GM23338 (cell line): ENCODE measurements around the gene FHDC1. TPM values are rescaled to one million over a fixed set of nuclear protein-coding genes. Genes with fewer than 3 reads are reported as not detected.

ENCODE experiments used
- ATAC-seq: fragments of 200-7000 bp; cut with Tn5 transposase; 3 replicates; pipeline ENCODE4 v1.9.1; 2020
- DNase-seq: peaks from one replicate; pipeline ENCODE4 v3.0.0-alpha.2; 2015; ENCODE audit warnings: low spot score
- H2AFZ ChIP-seq: fragments of 200-600 bp; sonication (generic); 2 replicates; pipeline ENCODE4 v1.8.0; 2016; ENCODE audit warnings: antibody characterized with exemption, mild to moderate bottlenecking, moderate library complexity
- H3F3A ChIP-seq: fragments of 200-600 bp; sonication (generic); replicated peaks from 2 replicates; pipeline ENCODE4 v1.8.0; 2017; ENCODE audit warnings: antibody characterized with exemption, mixed run types, low read depth
- H3K27ac ChIP-seq: fragments of 200-600 bp; sonication (generic); 2 replicates; pipeline ENCODE4 v1.6.1; 2016; ENCODE audit warnings: low read depth
- H3K27me3 ChIP-seq: fragments of 200-600 bp; sonication (generic); 2 replicates; pipeline ENCODE4 v1.8.0; 2016; ENCODE audit warnings: mild to moderate bottlenecking, mixed run types, moderate library complexity; ENCODE audit not compliant: insufficient read depth
- H3K36me3 ChIP-seq: fragments of 200-600 bp; sonication (generic); 2 replicates; pipeline ENCODE4 v1.8.0; 2016; ENCODE audit warnings: mild to moderate bottlenecking; ENCODE audit not compliant: insufficient read depth
- H3K4me1 ChIP-seq: fragments of 200-600 bp; sonication (generic); 2 replicates; pipeline ENCODE4 v1.8.0; 2016; ENCODE audit warnings: mild to moderate bottlenecking, moderate library complexity; ENCODE audit not compliant: insufficient read depth
- H3K4me2 ChIP-seq: fragments of 200-600 bp; sonication (generic); 2 replicates; pipeline ENCODE4 v1.7.1; 2017; ENCODE audit warnings: mixed run types
- H3K4me3 ChIP-seq: fragments of 200-600 bp; sonication (generic); 2 replicates; pipeline ENCODE4 v1.6.1; 2016; ENCODE audit warnings: mixed run types
- H3K79me2 ChIP-seq: fragments of 200-600 bp; sonication (generic); replicated peaks from 2 replicates; pipeline ENCODE4 v1.8.0; 2017; ENCODE audit warnings: mild to moderate bottlenecking; ENCODE audit not compliant: insufficient read depth
- H3K9me2 ChIP-seq: fragments of 200-600 bp; sonication (generic); 2 replicates; pipeline ENCODE4 v1.8.0; 2017; ENCODE audit not compliant: insufficient read depth
- H4K20me1 ChIP-seq: fragments of 200-600 bp; sonication (generic); replicated peaks from 2 replicates; pipeline ENCODE4 v1.8.0; 2017; ENCODE audit warnings: mild to moderate bottlenecking; ENCODE audit not compliant: insufficient read depth
- H3K27ac Mint-ChIP-seq: 2 replicates; pipeline ENCODE4 v1.8.0; 2020; ENCODE audit warnings: inconsistent platforms, mild to moderate bottlenecking, moderate library complexity, mixed read lengths
- H3K27me3 Mint-ChIP-seq: 3 replicates; pipeline ENCODE4 v1.8.0; 2022; ENCODE audit warnings: low read depth, mild to moderate bottlenecking, moderate library complexity, mixed read lengths, inconsistent platforms; ENCODE audit not compliant: insufficient read depth, poor library complexity
- H3K36me3 Mint-ChIP-seq: 3 replicates; pipeline ENCODE4 v1.8.0; 2021; ENCODE audit warnings: low read depth, mild to moderate bottlenecking, inconsistent platforms, moderate library complexity, mixed read lengths
- H3K4me1 Mint-ChIP-seq: 3 replicates; pipeline ENCODE4 v1.8.0; 2020; ENCODE audit warnings: mild to moderate bottlenecking, inconsistent platforms, mixed read lengths
- H3K4me3 Mint-ChIP-seq: 3 replicates; pipeline ENCODE4 v1.8.0; 2021; ENCODE audit warnings: moderate library complexity, mild to moderate bottlenecking, inconsistent platforms, mixed read lengths
- H3K9me3 Mint-ChIP-seq: 3 replicates; pipeline ENCODE4 v1.8.0; 2020; ENCODE audit warnings: moderate library complexity, mild to moderate bottlenecking, inconsistent platforms, mixed read lengths
- CREB1 ChIP-seq: fragments of 250-450 bp; sonication (Bioruptor Pico); IDR thresholded peaks from 2 replicates; pipeline ENCODE4 v1.5.0; 2020; ENCODE audit warnings: low read depth, mild to moderate bottlenecking, moderate library complexity
- EZH2phosphoT487 ChIP-seq: fragments of 200-600 bp; sonication (generic); IDR thresholded peaks from one replicate; pipeline ENCODE4 v1.8.1; 2018; ENCODE audit warnings: antibody characterized with exemption; ENCODE audit not compliant: unreplicated experiment
- JUNB ChIP-seq: IDR thresholded peaks from one replicate; pipeline ENCODE4 v1.6.1; 2016; ENCODE audit warnings: antibody characterized with exemption; ENCODE audit not compliant: unreplicated experiment
- POLR2AphosphoS5 ChIP-seq: IDR thresholded peaks from 2 replicates; pipeline ENCODE4 v1.6.1; 2016; ENCODE audit warnings: antibody characterized with exemption, low read depth
- STAT1 ChIP-seq: IDR thresholded peaks from one replicate; pipeline ENCODE4 v1.6.1; 2016; ENCODE audit warnings: antibody characterized with exemption; ENCODE audit not compliant: unreplicated experiment
- ZNF114 ChIP-seq: fragments of 250-450 bp; sonication (Bioruptor Pico); IDR thresholded peaks from 2 replicates; pipeline ENCODE4 v1.5.0; 2020; ENCODE audit warnings: mild to moderate bottlenecking, moderate library complexity
- ZNF331 ChIP-seq: fragments of 250-450 bp; sonication (Bioruptor Pico); IDR thresholded peaks from 2 replicates; pipeline ENCODE4 v1.5.0; 2020; ENCODE audit warnings: low read depth, mild to moderate bottlenecking, moderate library complexity
- long read RNA-seq: library from polyadenylated mRNA; unstranded; transcript quantifications from one replicate; pipeline ENCODE4 v2.0.0, GENCODE V29; 2020; ENCODE audit not compliant: unreplicated experiment
- polyA plus RNA-seq: library from polyadenylated mRNA; unstranded; fragments of >200 nt; fragmentation: Nextera tagmentation; extraction: Ambion mirVana; gene quantifications from 2 replicates; pipeline ENCODE4 v1.2.1, GENCODE V29; 2016
- total RNA-seq: library from RNA; depleted of rRNA; stranded (reverse); fragments of >200 nt; shearing (Covaris generic); gene quantifications from 2 replicates; pipeline ENCODE4 v1.2.3, GENCODE V29; 2014; rRNA removed
- TF ChIP-seq, protein P1 (sequence below): IDR thresholded peaks from 2 replicates; pipeline ENCODE4 v1.6.1; 2016; ENCODE audit warnings: antibody characterized with exemption
- TF ChIP-seq, protein P2 (sequence below), 2 experiments: fragments of 200-600 bp in 1 of 2; sonication (generic) in 1 of 2; conservative IDR thresholded peaks; 2 replicates each; pipeline versions ENCODE4 v1.5.1 to v1.6.1; 2016 to 2017; ENCODE audit warnings: antibody characterized with exemption in 2 of 2, low read depth in 2 of 2, mild to moderate bottlenecking in 2 of 2, moderate library complexity in 1 of 2

FHDC1 gene, protein sequence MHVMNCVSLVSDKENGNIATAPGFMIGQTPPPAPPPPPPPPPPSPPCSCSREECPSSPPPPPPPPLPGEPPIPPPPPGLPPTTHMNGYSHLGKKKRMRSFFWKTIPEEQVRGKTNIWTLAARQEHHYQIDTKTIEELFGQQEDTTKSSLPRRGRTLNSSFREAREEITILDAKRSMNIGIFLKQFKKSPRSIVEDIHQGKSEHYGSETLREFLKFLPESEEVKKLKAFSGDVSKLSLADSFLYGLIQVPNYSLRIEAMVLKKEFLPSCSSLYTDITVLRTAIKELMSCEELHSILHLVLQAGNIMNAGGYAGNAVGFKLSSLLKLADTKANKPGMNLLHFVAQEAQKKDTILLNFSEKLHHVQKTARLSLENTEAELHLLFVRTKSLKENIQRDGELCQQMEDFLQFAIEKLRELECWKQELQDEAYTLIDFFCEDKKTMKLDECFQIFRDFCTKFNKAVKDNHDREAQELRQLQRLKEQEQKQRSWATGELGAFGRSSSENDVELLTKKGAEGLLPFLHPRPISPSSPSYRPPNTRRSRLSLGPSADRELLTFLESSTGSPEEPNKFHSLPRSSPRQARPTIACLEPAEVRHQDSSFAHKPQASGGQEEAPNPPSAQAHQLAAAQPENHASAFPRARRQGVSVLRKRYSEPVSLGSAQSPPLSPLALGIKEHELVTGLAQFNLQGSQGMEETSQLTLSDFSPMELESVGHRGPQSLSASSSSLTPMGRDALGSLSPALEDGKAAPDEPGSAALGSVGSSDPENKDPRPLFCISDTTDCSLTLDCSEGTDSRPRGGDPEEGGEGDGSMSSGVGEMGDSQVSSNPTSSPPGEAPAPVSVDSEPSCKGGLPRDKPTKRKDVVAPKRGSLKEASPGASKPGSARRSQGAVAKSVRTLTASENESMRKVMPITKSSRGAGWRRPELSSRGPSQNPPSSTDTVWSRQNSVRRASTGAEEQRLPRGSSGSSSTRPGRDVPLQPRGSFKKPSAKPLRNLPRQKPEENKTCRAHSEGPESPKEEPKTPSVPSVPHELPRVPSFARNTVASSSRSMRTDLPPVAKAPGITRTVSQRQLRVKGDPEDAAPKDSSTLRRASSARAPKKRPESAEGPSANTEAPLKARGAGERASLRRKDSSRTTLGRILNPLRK
- total RNA-seq (21.6 and 22.8 TPM in 2 replicates), polyA plus RNA-seq (9.1 and 9.5 TPM in 2 replicates)
- long read RNA-seq, partial matches to known transcripts = 0 of 2 reads
- long read RNA-seq, other reads (novel, unspliced or antisense) = 2 of 2 reads

DNA sequence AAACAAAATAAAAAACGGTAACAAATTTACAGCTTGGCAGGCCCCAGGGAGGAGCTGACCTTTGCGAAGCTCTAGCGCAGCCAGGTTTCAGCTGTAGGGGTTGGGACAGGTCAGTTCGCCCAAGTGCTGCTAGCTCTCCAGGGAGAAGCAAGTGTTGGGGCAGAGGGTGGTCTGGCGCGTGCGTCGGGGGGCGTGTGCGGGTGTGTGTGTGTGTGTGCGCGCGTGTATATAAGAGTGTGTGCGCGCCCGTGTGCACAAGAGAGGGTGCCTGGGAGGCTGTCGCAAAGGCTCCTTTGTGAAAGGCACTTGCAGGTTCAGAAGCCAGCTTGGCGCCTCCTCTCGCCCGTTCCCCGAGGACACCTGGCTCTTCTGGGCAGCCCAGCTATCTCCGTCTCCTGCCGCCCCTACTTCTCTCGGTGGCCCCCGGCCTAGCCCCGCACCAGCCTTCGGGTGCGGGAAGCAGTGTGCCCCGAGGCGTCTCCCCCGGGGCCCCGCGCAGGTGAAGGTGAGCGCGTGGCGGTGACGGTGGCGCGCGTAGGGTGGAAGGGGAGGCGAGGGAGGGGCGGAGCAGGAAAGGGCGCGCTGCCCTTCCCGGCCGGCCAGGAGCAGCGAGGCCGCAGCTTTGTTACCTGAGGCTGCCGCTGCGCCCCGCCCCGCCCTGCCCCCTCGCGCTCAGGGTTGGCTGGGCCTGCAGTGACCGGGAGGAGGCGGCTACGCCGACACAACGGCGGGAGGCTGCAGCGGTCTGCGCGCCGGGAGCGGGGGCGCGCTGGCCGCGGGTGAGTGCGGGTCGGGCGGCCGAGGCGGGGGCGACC lies at the start of gene FHDC1:
Gene FHDC1, plus strand, starts transcription at position 693 of the 815 bp plus-strand sequence. CDS start 6,735 bp downstream, outside the sequence.
- peaks cover 8% of the 10 kb centered on the region; the same call in 1 of the 2 replicates for H3F3A ChIP-seq
- peak within 1 kb of the TSS; percentile 79 for H2AFZ ChIP-seq
- peak within 1 kb of the TSS; percentile 93 for H3K4me3 Mint-ChIP-seq
- peak within 1 kb of the TSS; percentile 92 for H3K27ac Mint-ChIP-seq
- peaks cover 49% of the 10 kb centered on the region for H3K4me1 Mint-ChIP-seq
- peaks cover 35% of the 10 kb centered on the region for H3K27me3 Mint-ChIP-seq
- no peaks in the 10 kb centered on the region for H3K36me3 ChIP-seq
- TF ChIP-seq, protein P1, sequence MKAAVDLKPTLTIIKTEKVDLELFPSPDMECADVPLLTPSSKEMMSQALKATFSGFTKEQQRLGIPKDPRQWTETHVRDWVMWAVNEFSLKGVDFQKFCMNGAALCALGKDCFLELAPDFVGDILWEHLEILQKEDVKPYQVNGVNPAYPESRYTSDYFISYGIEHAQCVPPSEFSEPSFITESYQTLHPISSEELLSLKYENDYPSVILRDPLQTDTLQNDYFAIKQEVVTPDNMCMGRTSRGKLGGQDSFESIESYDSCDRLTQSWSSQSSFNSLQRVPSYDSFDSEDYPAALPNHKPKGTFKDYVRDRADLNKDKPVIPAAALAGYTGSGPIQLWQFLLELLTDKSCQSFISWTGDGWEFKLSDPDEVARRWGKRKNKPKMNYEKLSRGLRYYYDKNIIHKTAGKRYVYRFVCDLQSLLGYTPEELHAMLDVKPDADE = no peak
- TF ChIP-seq, protein P2, sequence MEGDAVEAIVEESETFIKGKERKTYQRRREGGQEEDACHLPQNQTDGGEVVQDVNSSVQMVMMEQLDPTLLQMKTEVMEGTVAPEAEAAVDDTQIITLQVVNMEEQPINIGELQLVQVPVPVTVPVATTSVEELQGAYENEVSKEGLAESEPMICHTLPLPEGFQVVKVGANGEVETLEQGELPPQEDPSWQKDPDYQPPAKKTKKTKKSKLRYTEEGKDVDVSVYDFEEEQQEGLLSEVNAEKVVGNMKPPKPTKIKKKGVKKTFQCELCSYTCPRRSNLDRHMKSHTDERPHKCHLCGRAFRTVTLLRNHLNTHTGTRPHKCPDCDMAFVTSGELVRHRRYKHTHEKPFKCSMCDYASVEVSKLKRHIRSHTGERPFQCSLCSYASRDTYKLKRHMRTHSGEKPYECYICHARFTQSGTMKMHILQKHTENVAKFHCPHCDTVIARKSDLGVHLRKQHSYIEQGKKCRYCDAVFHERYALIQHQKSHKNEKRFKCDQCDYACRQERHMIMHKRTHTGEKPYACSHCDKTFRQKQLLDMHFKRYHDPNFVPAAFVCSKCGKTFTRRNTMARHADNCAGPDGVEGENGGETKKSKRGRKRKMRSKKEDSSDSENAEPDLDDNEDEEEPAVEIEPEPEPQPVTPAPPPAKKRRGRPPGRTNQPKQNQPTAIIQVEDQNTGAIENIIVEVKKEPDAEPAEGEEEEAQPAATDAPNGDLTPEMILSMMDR (conservative IDR thresholded peaks at IDR 0.05; ENCODE audit: low read depth in 2 of 2) = peak in 1 of 2 experiments; percentile 18; a peak in 1 of 4 replicates
- no peak for TF ChIP-seq ZNF114 (CRISPR knock-in tag)
- no peak for TF ChIP-seq JUNB
- TF ChIP-seq EZH2phosphoT487 = no peak
- TF ChIP-seq STAT1 = no peak
- TF ChIP-seq POLR2AphosphoS5 = peak; percentile 59
- TF ChIP-seq ZNF331 = no peak
- TF ChIP-seq CREB1 = peak; percentile 65
- H3K4me2 ChIP-seq = peak within 1 kb of the TSS; percentile 83
- H3K4me1 ChIP-seq = peaks cover 27% of the 10 kb centered on the region
- H3K9me2 ChIP-seq = no peaks in the 10 kb centered on the region
- peaks cover 25% of the 10 kb centered on the region for H3K27me3 ChIP-seq
- H3K4me3 ChIP-seq = peak within 1 kb of the TSS; percentile 94
- DNase-seq (peak; percentile 93), ATAC-seq (peak; percentile 80)
- peaks cover 38% of the 10 kb centered on the region for H3K79me2 ChIP-seq
- H3K36me3 Mint-ChIP-seq = peaks cover 11% of the 10 kb centered on the region; the same call in 1 of the 3 replicates
- H4K20me1 ChIP-seq = peaks cover 25% of the 10 kb centered on the region
- peak within 1 kb of the TSS; percentile 87 for H3K27ac ChIP-seq
- no peaks in the 10 kb centered on the region for H3K9me3 Mint-ChIP-seq
